Activated CD4-positive, alpha-beta T cell treated with anti-CD3 and anti-CD28 coated beads for 24 hours (primary cell): ENCODE measurements around the gene SREBF2.
A peak's percentile ranks its signal among the peaks of the same experiment; 100 is the strongest.
"Not testable (repeated sequence)": the region's sequence is repeated elsewhere in the genome, so short reads cannot be mapped to it uniquely, and the experiment has no call there.

Experiments
- DNase-seq, 2 donors: peaks; one replicate each; pipeline ENCODE4 v3.0.0-alpha.2; 2020; ENCODE audit warnings: low read depth in 2 of 2

Gene SREBF2

DNA sequence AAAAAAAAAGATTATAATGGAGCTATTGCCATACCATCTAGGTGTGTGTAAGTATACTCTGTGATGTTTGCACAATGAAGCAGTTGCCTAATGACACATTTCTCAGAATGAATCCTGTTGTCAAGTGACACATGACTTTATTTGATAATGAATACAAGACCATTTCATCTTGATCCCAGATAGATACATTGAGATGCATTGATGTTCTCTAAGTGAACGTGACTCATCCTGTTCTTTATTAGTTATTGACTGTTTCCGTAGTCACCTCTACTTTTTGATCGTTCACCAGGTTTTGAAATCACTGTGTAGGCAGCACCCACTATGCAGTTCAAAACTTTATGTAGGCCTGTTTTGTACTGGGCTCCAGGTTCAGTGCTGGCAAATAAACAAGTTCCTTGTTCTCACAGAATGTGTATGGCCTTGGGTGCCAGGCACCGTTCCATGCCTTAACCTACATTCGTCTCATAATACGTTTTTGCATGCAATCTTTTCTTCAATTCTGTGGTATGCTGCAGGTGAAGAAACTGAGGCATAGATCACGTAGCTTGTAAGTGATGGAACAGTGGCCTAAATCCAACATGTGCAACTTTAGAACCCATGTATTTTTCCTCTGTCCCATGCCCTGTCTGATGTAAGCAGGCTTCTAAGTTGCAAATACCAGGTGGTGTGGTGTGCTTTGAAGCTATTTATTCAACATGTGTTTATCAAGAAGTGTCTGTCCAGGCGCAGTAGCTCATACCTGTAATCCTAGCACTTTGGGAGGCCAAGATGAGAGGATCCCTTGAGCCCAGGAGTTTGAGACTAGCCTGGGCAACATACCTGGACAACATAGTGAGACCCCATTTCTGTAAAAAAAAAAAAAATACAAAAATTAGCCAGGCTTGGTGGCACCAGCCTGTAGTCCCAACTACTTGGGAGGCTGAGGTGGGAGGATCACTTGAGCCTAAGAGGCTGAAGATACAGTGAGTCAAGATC is 10.4 kb downstream of the SREBF2 start:
- no peak for DNase-seq

DNA sequence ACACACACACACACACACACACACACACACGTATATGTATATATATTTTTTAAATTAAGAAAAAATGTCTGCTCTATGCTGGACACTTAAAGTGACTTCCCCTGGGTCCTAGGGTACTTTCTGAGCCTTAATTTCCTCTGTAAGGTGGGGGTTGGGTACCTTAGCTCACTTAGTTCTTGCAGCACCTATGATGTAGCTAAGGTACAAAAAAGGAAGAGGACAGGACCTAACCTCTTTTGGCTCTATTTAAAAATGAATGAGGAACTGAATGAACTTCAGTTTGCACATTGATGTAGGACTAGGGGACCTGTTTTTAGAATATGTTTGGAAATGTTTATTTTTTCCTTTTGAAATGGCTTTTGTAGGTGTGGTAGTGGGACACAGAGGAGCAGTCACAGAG is 11.1 kb downstream of the SREBF2 start:
- no peak for DNase-seq

DNA sequence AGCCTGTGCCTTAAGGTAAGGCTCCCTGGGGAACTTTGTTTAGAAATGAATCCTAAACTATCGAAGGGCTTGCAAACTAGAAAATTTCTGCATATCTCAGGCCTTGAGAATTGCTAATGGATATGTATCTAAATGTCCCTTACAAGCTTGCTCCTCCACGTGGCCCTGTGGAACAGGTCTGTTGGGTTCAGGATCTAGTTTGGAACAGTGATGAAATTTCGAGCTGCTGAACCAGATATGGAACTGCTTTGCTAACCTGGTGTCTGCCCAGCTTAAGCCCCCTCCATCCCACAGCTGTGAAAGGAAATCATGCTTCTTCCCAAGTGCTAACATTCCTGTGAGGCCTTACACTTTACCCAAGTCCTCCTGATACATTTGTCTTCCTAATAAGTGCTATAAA is 11.6 kb downstream of the SREBF2 start:
- no peak for DNase-seq

DNA sequence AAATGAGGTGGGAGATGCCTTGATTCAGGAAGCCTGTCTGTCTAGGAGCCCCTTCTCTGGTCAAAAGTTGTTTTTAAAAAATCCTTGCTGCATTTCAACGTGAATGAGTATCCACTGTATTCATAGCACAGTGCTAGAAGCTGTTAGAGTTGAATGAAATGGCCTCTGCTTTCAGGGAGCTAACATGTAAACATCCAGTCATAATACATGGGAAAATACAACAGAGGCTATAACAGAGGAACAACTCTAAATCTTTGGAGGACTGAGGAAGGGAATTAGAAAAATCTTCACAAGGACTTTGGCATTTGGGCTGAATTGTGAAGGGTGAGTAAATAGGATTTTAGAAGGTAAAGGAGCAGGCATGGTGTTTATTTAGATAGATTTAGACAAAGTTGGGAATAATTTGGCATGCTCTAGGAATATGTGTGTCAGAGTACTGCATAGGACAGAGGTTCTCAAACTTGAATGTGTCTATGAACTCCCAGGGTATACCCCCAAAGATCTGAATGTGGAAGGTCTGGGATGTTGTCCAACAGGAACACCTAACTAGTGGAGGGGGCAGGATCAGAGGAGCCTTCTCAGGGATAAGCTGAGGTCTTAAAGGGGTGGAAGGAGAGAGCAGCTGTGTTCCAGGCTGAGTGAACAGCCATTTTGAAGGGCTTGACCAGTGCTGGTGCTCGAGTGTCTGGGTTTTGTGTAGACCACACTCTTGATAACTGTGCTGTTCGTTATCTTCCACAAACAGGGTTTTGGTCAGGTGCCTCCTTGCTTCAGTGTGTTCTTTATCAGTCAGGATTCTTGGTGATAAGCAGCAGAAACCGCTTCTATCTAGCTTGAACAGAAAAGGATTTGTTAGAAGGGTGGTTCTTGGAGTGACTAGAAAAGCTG is 12.7 kb downstream of the SREBF2 start:
- DNase-seq: no peak

DNA sequence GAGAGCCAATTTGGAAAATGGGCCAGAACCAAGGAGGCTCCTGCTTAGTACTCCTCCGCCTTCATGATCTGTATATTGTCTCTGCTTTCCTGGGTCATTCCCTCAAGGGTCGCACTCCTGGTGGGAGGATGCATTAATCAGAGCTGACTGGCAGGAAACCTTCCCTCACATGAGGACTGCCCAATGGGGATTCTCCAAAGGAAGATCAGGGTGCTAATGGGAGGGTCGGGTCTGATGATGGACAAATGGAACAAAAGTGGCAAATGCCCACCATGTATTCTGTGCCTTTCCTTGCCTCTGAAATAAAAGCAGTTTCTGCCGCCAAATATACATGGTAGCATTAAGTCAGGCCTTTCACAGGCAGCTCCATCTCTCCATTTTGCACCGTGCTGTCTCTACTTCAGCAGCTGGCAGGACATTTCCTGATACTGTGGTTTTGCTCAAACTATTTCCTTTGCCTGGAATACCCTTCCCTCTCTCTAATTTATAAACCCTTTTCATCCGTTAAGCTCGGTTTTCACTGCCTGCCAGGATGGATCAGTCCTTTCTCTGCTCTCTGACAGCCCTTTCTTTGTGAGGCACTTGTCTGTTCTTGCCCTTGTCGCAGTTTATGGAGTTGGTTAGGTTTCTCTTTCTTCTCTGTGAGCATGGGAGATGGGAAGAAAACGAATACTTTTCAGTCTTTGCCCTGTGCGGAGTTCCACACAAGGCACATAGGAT is 13.5 kb downstream of the SREBF2 start:
- DNase-seq: no peak

DNA sequence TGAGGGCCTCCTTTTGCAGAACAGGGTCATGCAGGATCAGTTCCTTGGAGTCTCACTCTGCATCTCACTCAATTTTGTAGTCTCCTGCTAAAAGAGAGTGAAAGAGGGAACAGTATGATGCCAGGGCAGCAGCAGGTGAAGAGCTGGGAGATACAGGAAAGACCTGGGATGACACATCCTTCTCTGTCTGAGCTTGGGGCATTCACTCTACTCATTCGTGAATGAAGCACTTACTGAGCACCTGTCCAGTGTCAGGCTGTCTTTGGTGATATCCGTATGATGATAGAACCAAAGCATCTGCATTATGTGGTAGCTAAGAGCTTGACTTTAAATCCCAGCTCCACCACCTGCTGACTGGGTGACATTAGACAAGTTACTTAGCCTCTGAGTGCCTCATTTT is 14.4 kb downstream of the SREBF2 start:
- no peak for DNase-seq

DNA sequence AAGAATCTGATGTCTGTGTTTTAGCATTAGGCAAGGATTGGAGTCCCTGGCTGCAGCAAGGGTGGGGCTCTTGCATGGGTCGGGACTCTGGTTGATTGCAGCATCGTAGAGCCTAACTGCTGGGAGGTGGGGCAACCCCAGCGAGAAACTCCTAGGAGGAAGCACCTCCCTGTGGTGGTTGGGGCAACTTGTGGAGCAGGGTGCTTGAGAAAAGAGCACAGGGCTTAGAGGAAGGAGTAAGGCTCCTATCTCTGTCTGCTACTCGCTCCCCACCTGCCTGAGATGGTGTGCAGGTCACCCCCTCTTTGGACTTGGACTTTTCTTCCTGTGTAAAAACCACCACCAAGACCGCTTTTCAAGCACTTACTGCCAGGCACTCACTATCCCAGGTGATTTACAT is 15.6 kb downstream of the SREBF2 start:
- DNase-seq: no peak

DNA sequence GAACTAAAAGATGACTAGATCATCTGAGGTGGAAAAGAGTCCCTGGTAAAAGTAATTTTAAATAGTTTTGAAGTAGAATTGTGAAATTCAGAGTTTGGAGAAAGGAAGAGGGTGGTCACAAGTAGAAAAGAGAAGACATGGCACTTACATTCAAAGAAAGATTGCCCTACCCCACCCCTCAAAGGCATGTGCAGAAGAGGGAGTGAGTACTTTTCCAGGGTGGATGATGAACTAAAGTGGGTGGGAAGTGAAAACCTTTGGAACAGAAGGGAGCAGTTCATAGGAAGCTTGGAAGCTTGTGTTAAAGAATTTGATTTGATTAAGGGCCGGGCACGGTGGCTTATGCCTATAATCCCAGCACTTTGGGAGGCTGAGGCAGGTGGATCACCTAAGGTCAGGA is 23.6 kb downstream of the SREBF2 start:
- DNase-seq: no peak

DNA sequence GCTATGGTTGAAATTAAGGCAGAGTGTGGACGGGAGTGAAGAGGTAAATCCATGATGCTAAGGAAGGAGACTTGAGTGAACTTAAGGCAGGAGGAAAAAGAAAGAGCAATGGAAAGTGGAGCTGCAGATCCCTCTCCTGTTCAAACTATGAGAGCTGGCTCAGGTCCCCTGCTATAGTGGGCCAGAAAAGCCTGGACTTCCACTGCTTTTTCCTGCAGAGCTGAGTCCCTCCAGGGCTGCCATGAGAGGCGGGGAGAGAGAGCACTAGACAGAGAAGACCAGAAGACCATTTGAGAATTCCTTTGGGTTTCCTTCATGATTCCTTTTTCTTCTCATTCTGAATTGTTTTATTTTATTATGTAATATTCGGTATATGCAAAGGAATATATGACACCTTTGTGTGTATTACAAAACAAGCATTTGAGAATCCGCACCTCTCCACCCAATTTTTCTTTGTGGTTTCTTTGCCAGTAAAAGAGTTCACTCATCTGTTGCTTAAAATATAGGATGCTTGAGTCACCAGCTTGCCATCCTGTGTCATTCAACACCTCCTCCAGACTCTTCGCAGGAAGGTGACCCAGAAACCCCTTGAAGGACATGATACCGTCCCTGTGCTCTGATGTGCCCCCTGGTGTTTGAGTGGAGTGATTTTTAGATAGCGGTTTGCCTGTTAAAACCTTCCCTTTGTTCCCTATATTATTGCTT is 24.4 kb downstream of the SREBF2 start:
- DNase-seq: peak; percentile 69 to 72

DNA sequence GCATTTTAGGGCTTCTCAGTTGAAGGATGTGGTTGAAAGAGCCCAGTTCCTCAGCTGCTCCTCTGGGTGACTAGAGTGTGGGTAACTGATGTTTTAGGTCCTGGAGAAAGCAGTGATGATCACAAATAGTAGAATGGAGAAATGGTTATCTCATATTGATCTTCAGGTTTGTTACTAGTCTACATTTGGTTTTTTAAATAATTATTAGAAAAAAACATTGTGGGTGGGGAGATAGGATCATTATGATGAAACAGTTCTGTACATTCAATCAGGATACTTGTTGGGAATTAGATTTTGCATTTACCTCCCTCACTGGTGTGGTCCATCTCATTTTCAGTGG is 24.9 kb downstream of the SREBF2 start:
- no peak for DNase-seq

DNA sequence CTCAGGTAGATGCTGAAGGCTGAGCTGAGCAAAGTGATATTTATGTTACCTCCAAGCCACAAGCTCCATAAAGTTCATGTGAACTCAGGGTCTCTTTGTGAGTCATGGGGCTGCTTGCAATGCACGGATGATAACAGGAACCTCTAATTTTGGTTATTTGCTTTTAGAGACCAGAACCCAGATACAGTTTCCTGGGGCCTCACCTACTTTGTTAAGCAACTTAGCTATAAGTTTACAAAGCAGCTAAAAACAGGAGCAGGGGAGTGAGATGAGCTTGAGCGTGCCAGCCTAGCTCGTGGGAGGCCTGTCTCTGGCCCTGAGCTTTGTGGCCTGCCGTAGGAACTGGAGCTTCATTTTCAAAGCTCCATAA is 29.2 kb downstream of the SREBF2 start:
- no peak for DNase-seq

DNA sequence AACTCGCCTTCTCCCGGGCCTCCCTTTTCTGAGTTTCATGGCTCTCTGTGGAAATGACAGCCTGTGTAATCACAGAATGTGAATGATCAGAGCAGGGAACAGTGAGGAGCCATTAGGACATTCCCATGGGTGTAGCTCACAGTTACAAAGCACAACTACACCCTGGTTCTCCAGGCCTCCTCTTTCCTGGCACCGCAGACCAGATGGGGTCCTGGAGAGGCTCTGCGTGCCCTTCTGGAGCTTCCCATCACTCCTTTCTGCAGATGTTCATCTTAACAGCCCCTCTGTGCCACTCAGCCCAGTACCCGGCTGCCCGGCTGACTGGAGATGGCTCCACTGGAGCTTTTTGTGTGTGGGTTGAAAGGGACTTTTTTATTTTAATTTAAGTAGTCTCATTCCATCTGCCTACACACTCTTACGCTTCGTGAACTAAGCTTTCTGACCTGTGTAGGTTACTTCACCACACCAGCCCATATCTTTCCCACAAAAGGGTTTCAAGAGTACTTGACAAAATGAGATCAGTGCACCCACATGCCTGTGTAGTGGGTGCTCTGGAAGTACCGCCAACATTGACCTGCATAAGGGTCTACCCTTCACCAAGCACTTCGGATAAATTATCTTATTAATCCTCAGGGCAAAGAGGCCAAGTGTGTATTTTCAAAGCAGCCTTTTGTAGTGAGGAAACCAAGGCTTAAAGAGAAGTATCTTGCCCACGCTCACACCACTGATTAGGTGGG is 29.8 kb downstream of the SREBF2 start:
- DNase-seq: peak; percentile 43 to 45

DNA sequence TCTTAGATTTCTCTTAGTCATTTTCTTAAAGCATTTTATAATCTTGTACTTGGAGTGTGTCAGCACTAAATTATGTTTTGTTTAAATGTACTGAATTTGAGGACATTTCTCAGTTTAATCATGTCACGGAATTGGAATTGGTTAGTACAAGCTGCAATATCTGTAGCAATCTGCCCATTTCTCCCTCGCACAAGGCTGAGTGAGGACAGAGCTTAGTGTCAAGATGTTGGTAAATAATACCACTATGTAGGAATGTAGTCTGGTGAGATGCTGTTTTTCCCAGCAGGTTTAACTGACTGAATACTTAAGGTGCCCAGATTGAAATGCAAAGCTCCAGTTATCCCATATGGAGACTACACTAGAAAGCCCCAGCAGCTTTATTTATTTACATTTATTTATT is 30.6 kb downstream of the SREBF2 start:
- DNase-seq: no peak

DNA sequence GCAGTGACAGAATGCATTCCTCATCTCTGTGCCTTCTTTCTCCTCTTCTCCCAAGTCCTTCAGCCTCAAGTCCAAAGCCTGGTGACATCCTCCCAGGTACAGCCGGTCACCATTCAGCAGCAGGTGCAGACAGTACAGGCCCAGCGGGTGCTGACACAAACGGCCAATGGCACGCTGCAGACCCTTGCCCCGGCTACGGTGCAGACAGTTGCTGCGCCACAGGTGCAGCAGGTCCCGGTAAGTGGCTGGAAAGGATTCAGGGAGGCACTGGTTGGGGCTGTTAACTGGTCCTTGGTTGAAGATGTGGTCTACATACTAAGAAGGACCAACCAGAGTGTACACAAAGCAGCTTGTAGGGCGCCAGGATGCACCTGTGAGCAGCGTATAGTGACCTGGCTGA is 35.7 kb downstream of the SREBF2 start:
- DNase-seq: no peak

DNA sequence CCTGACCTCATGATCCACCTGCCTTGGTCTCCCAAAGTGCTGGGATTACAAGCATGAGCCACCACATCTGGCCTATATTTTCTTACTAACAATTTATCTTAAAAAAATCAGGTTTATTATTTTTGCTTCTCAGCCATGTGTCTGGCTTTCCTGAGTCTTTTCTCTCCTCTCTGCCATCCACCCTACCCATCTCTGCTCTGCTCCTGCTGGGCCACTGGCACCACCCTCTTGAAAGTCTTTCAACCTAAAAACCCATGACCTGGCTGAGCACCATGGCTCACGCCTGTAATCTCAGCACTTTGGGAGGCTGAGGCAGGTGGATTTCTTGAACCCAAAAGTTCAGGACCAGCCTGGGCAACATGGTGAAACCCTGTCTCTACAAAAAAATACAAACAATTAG is 37.2 kb downstream of the SREBF2 start:
- DNase-seq: not testable (repeated sequence)

DNA sequence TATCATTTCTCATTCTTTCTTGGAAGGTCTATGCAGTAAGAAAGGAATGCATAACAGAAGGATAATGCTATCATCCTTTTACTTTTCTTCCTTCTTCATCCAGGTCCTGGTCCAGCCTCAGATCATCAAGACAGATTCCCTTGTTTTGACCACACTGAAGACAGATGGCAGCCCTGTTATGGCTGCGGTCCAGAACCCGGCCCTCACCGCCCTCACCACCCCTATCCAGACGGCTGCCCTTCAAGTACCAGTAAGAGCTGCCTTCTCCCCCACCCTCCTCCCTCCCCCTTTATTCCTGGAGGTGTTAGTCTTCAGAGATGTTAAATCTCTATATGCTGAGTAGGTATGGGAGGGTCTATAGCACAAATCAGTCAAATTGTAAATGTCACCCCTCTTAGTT is 37.9 kb downstream of the SREBF2 start:
- no peak for DNase-seq

DNA sequence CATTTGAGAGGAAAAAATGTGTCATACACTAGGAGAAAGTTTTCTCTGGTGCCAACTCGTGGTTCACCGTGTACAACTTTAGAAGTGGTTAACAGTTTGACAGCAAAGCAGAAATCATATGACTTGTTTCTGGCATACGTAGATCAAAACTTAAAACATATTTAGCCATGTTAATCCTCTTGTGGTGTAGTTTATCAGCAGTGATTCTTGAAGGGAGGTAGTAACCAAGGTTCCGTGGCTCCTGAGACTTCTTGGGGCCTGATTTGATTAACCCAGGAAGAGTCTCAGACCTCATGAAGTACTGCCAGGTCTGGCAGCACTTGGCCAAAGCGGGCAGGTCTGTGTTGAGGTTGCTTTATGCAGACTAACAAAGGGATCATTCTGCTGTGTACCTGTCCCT is 40.5 kb downstream of the SREBF2 start:
- peak in 1 of 2 donors; percentile 28 for DNase-seq

DNA sequence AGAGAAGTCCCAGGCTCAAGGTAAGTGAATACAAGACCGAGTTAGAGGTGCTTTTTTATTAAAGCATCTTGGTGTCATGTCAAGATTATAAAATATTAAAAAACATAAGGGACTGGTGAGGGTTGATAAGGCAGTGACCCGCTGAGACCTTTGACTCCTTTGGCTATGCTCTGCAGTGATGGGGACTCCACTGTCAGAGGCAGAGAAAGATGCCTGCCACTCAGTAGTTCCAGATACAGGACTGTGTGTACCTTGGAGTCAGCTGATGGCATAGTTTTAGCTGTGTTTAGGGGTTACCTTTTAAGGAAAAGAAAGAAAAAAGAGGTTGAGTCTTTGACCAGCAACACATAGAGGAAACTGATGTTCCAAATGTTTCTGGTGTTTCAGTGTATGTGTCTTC is 41.2 kb downstream of the SREBF2 start:
- no peak for DNase-seq

DNA sequence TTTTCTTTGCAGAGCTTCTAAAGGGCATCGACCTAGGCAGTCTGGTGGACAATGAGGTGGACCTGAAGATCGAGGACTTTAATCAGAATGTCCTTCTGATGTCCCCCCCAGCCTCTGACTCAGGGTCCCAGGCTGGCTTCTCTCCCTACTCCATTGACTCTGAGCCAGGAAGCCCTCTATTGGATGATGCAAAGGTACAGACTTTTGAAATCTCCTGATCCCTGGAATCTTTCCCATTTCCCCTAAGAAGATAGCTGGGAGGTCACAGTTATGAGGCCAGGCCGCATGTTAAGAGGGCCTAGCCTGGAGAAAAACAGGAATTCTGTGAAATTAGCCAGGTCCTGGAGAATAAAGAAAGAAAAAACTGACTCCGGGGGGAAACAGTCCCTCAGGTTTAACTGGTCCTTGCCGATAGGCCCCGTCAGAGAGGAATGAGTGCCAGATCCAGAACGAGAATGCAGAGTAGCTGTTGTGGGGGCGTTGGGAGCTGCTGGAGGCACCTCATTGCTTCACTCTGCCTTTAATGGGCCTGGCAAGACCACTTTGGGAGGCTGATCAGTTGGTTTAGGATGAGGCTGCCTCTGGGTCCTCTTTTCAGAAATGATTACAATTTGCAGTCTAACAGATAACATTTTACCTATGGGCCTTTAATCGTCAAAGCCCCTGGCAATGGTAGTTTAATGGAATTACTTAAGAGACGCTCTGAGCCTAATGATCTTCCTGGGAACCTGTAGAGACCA is 42.8 kb downstream of the SREBF2 start:
- no peak for DNase-seq

DNA sequence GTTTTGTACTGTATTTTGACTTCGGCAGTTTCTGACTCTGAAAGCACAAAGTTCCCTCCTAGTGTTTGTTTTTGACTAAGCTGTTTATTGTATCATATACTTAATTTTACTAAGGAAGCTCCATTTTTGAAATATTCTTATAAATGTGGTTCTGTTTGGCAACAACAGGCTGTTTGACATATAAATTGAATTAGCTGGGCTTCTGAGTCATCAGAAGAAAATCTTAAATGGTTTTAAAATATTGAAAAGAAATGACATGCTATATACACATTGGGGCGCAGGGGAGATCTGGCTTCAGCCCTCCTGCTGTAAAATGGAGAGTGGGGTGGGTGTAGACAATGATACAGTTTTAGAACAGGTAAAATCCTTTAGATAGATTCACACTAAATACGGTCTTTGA is 43.4 kb downstream of the SREBF2 start:
- no peak for DNase-seq
